GM21737 (cell line): ENCODE results near the gene KLHL18.
"Not testable (repeated sequence)": the region's sequence is repeated elsewhere in the genome, so short reads cannot be mapped to it uniquely, and the experiment has no call there.

Experiments used
- ATAC-seq: cut with Tn5 transposase; IDR thresholded peaks from one replicate; pipeline ENCODE4 v1.9.1; 2021; ENCODE audit warnings: mild to moderate bottlenecking, moderate library complexity; ENCODE audit not compliant: unreplicated experiment

Gene KLHL18

DNA sequence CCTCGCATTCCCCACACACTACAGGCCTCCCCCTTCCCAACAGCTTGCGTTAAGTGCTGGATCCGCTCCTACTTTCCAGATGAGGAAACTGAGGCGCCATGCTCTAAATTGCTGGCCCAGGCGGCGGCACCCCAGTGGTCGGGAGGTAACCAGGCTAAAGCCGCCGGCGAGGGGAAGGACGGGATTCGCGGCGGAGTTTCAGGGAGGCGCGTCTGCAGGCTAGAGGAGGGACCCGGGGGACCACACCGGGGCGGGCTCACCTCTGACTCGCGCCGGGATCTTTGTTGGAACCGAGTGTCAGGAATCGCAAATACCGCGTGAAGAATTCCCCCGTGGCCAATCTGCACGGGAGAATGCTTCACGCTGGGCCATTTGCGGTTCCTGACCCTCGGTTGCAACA is 73.5 kb downstream of the KLHL18 start:
- no peak for ATAC-seq

DNA sequence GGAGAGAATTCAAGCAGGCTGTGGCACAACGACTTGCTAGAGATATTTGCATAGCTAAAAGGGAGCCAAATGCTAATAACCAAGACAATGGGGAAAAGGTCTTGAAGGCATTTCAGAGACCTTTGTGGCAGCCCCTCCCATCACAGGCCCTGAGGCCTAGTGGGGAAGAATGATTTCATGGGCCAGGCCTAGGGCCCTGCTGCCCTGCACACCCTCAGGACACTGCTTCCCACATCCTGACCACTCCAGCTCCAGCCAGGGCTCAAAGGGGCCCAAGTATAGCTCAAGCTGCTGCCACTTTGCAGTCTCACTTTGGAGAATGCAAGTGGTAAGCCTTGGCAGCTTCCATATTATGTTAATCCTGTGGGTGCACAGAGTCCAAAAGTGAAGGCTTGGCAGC is 76.6 kb downstream of the KLHL18 start:
- no peak for ATAC-seq

- not testable (repeated sequence) for ATAC-seq
These were observed 77.4 kb downstream of the KLHL18 start for GRCh38 chr3:47360110-47360517.

GRCh38 chr3:47362701-47363100 is 80.0 kb downstream of the KLHL18 start:
- ATAC-seq, result no peak

DNA sequence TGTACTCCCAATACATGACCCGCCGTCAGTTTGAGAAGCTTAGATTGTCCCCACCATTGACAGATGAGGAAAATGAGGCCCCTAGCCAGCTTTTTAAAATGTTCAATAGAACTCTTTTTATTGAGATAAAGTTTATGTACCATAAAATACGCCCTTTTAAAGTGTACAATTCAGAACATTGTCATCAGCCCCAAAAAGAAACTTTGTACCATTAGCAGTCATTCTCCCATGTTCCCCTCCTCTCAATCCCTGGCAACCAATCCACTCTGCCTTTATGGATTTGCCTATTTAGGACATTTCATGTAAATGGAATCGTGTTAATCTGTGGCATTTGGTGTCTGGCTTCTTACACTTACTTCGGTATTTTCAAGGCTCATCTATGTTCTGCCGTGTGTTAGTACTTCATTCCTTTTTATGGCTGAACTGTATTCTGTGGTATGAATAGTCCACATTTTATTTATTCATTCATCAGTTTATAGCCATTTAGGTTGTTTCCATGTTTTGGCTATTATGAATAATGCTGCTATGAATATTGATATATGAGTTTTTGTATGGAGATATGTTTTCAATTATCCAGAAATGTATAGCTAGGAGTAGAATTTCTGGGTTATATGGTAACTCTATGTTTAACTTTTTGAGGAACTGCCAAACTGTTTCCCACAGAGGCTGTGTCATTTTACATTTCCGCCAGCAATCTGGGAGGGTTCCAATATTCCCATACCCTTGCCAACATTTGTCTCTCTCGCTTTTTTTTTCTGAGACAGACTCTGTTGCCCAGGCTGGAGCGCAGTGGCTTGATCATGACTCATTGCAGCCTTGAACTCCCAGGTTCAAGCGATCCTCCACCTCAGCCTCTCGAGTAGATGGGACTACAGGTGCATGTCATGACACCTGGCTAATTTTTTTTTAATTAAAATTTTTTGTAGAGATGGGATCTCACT is 82.7 kb downstream of the KLHL18 start:
- ATAC-seq, result no peak

GRCh38 chr3:47366833-47367232 is 84.1 kb downstream of the KLHL18 start:
- ATAC-seq, result no peak

- no peak for ATAC-seq
These were observed 84.9 kb downstream of the KLHL18 start for GRCh38 chr3:47367631-47368030.

GRCh38 chr3:47370020-47370419 is 87.3 kb downstream of the KLHL18 start:
- not testable (repeated sequence) for ATAC-seq

- no peak for ATAC-seq
These were observed 88.3 kb downstream of the KLHL18 start for GRCh38 chr3:47370887-47371697.

GRCh38 chr3:47374587-47374986 is 91.8 kb downstream of the KLHL18 start:
- no peak for ATAC-seq

- ATAC-seq, result no peak
These were observed 93.6 kb downstream of the KLHL18 start for GRCh38 chr3:47376393-47376792.

GRCh38 chr3:47377186-47377585 is 94.4 kb downstream of the KLHL18 start:
- ATAC-seq, result no peak

DNA sequence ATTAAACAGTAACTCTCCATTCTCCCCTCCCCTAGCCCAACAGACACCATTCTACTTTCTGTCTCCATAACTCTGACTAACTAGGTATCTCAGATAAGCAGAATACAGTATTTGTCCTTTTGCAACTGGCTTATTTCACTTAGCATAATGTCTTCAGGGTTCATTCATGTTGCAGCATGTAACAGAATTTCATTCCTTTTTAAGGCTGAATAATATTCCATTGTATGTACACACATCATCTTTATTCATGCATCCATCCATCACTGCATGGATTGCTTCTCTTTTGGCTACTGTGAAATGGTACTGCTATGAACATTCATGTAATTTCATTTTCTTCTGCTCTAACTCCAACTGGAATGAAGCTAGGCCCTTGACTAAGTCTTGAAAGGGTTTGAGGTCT is 96.1 kb downstream of the KLHL18 start:
- no peak for ATAC-seq

GRCh38 chr3:47379411-47379899 is 96.7 kb downstream of the KLHL18 start:
- ATAC-seq, result no peak

- no peak for ATAC-seq
These were observed 97.4 kb downstream of the KLHL18 start for GRCh38 chr3:47380026-47380600.

DNA sequence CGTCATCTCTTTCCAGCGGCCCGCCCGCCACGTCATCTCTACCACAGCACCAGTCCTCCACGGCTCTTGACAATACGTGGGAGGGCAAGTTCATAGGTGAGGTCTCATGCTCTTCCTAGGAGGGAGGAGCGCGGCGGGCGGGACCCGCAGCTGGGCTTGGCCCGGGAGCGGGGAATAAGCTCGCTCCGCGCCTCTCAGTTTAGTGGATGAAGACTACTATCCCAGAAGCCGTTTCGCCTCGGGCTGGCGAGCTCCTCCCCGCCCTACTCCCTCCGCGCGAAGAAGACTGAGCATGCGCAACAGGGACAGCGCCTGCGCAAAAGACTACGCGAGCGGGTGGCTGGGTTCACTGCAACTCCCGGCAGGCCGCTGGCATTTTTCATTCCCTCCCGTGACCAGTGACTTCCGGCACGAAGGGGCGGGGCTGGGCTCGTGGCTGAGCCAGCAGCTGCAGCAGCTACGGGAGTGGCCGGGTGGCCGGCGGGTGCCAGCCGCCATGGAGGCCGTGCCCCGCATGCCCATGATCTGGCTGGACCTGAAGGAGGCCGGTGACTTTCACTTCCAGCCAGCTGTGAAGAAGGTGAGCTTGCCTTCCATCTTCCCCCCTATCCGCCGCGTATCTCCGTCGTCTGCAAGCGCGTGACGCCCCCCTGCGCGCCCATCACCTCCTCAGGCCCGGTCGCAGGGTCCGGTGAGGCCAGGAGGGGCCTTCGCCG is 98.0 kb downstream of the KLHL18 start, which contains the start of gene PTPN23:
TSS of gene PTPN23 (plus strand) at position 421 of the 716 bp plus-strand sequence. CDS start at position 497, 76 bp downstream.
- peak; percentile 70 for ATAC-seq

DNA sequence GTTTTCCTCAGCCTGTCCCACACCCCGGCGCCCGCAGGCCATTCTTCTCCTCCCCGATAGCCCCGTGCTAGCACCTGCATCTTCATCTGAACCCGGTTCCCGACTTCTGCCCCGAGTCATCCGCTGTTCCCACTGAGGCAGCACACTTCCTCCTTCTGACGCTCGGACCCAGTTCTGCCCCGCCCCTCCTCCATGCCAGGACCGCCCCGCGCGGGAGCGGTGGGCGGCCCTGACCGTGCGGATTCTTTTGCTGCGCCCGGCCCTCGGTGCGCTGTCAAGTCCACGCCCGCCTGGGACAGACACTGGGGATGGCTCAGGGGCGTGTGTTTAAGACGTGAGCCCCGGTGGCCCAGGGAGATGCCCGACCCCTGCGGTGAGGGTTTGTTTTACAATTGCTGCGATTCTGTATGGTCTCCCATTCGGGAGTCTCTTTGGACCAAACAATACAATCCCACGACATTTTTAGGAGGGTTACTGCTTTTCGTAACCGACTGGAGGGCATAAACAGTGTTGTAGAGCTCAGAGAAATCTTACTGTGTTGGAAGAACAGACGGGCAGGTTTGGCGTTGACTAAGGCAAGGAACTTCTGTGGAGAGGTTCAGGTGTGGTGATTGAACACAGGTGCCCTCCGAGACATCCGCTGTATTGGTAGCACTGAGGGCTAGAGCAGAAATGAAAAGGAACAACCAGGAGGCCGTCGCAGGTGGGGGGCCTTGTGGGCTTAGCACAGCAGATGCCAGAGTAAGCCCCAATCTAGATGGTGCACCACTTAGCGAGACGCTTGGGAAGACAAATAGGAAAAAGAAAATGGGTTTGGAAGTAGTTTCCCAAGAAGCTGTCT is 98.8 kb downstream of the KLHL18 start:
- peak; percentile 71 for ATAC-seq

DNA sequence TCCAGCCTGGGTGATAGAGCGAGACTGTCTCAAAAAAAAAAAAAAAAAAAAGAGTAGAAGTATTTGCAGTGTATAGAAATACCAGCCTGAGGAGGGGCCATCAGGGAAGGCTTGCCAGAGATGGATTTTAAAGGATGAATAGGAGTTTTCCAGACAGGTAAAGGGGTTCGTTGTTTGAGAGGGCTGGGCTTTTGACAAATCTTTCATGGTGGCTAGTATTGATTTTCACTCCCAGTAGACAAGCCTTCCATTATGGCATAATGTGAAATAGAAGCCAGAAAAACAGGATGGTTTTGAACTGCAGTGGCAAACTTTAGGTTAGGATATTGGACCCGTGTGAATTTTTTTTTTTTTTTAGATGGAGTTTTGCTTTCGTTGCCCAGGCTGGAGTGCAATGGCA is 101.7 kb downstream of the KLHL18 start:
- ATAC-seq, result no peak

DNA sequence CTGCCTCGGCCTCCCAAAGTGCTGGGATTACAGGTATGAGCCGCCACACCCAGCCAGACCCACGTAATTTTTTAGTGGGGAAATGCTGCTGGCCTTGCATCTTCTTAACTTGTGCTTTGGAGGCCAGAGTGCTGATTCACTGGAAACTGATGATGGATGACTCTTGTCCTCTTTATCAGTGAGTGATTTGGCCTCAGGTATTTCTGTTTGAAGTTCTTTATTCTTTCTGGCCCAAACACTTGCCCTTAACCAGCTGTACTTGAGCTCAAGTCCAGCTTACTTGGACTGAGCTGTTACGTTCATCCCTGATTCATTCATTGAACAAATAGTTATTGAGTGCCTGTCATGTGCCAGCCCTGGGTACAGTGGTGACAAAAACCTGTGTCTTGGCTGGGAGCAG is 102.3 kb downstream of the KLHL18 start:
- ATAC-seq, result no peak

- no peak for ATAC-seq
These were observed 103.1 kb downstream of the KLHL18 start for GRCh38 chr3:47385796-47386195.
